NK-92 treated with Interleukin-12 subunit alpha and Interleukin-12 subunit beta, amount 100 ng/mL, for 24 hours (cell line): ENCODE results near the gene ANKRD55.
A peak's percentile ranks its signal among the peaks of the same experiment; 100 is the strongest.
"Not testable (repeated sequence)": the region's sequence is repeated elsewhere in the genome, so short reads cannot be mapped to it uniquely, and the experiment has no call there.

ENCODE experiments used
- DNase-seq: peaks from one replicate; lab custom pipeline; 2025; lab: John Stamatoyannopoulos, UW

Gene ANKRD55

GRCh38 chr5:56207537-56207936 lies 25.6 kb downstream of the ANKRD55 start:
- no peak for DNase-seq

GRCh38 chr5:56206126-56206910 lies 26.8 kb downstream of the ANKRD55 start:
- no peak for DNase-seq

GRCh38 chr5:56203936-56204335 lies 29.2 kb downstream of the ANKRD55 start:
- not testable (repeated sequence) for DNase-seq

GRCh38 chr5:56202483-56202882 lies 30.6 kb downstream of the ANKRD55 start:
- DNase-seq, result no peak

GRCh38 chr5:56201762-56202261 lies 31.3 kb downstream of the ANKRD55 start:
- not testable (repeated sequence) for DNase-seq

- DNase-seq, result peak; percentile 36
Observed at GRCh38 chr5:56200971-56201666, 32.0 kb downstream of the ANKRD55 start.

- no peak for DNase-seq
Observed at GRCh38 chr5:56195016-56195415, 38.1 kb downstream of the ANKRD55 start.

- DNase-seq, result no peak
Observed at GRCh38 chr5:56192246-56192645, 40.9 kb downstream of the ANKRD55 start.

- DNase-seq, result no peak
Observed at GRCh38 chr5:56191656-56192055, 41.5 kb downstream of the ANKRD55 start.

- no peak for DNase-seq
Observed at GRCh38 chr5:56190497-56190896, 42.6 kb downstream of the ANKRD55 start.

- DNase-seq, result no peak
Observed at GRCh38 chr5:56185768-56186311, 47.3 kb downstream of the ANKRD55 start.

- DNase-seq, result no peak
Observed at GRCh38 chr5:56183506-56183905, 49.6 kb downstream of the ANKRD55 start.

- no peak for DNase-seq
Observed at GRCh38 chr5:56179442-56179841, 53.7 kb downstream of the ANKRD55 start.

- DNase-seq, result no peak
Observed at GRCh38 chr5:56178823-56179222, 54.3 kb downstream of the ANKRD55 start.

- DNase-seq, result no peak
Observed at GRCh38 chr5:56176871-56177533, 56.1 kb downstream of the ANKRD55 start.

- DNase-seq, result no peak
Observed at GRCh38 chr5:56176155-56176798, 56.9 kb downstream of the ANKRD55 start.

GRCh38 chr5:56175488-56175887 lies 57.6 kb downstream of the ANKRD55 start:
- DNase-seq, result no peak

GRCh38 chr5:56175021-56175420 lies 58.1 kb downstream of the ANKRD55 start:
- DNase-seq, result no peak

- DNase-seq, result no peak
Observed at GRCh38 chr5:56172241-56172640, 60.9 kb downstream of the ANKRD55 start.

- no peak for DNase-seq
Observed at GRCh38 chr5:56170557-56170956, 62.6 kb downstream of the ANKRD55 start.

- no peak for DNase-seq
Observed at GRCh38 chr5:56169949-56170348, 63.2 kb downstream of the ANKRD55 start.

- DNase-seq, result no peak
Observed at GRCh38 chr5:56169281-56169680, 63.8 kb downstream of the ANKRD55 start.
